Measurements from ENCODE around the gene NOMO2. TPM values are rescaled to one million over a fixed set of nuclear protein-coding genes. Genes with fewer than 3 reads are reported as not detected.
A peak's percentile ranks its signal among the peaks of the same experiment; 100 is the strongest.
"Not testable (repeated sequence)": the region's sequence is repeated elsewhere in the genome, so short reads cannot be mapped to it uniquely, and the experiment has no call there.

Gene NOMO2
- total RNA-seq, 1 experiment from 2014 or later: 110 TPM

DNA sequence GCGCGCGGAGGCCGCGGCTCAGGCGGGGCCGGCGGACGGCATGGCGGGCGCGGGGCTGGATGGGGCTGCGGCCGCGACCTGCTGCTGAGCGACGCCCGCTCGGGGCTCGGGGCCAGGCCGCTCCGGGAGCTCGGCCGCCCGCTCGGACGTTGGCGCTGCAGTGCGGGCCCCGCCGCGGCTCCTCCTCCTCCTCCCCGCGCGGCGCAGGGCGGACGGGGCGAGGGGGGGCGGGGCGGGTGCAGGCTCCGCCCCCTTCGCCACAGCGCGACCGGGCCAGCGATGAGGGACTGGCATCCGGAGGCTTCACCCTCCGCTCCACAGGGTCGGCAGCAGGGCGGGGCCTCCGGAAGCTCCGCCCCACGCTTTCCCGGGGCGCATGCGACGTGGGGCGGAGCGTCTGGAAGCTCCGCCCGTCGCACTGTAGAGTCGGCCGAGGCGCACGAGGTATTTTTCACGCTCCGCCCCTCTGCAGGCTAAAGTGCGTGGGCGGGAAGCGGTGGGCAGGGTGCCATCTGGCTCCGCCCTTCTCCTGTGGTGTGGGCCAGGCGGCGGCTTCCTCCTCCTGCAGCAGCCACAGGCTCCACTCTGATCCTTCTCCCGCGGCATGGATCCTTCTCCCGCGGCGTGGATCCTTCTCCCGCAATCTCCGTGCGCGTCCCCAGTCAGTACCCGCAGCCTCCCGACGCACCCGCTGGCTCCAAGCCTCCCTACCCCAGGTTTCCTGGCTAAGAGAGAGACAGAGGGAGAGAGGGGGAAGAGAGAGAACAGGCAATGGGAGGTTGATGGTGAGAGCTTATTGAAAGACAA is 159.8 kb downstream of the NOMO2 start:
- H3K9me3 ChIP-seq (ENCODE audit: control insufficient read depth in 1 of 2, insufficient read depth in 1 of 2, low read depth in 1 of 2, low read length in 2 of 2); intact Hi-C loops (cut with micrococcal nuclease); H3K27ac ChIP-seq (ENCODE audit: low read depth, low read length); H3K9ac ChIP-seq (ENCODE audit: low read length); BruUV-seq (replicated peaks); RAD21 ChIA-PET (ENCODE audit: low non-redundant PET in 1 of 2, low total read pairs in 2 of 2, uncharacterized antibody in 2 of 2, unreplicated experiment in 2 of 2); CTCF ChIA-PET; H3K4me3 ChIP-seq (replicated peaks in 1 of 2; ENCODE audit: low read depth in 1 of 2, low read length in 2 of 2); H3K9me2 ChIP-seq (ENCODE audit: insufficient read depth); H3K36me3 ChIP-seq (ENCODE audit: control insufficient read depth in 1 of 2, insufficient read depth in 2 of 2, low read length in 2 of 2); H3K4me1 ChIP-seq (ENCODE audit: control insufficient read depth in 1 of 2, insufficient read depth in 2 of 2, low read length in 2 of 2); DNase-seq (ENCODE audit: low read depth, low spot score); H3K27me3 ChIP-seq (ENCODE audit: insufficient read depth, low read length); POLR2A ChIA-PET; H3K79me2 ChIP-seq (ENCODE audit: insufficient read depth, low read length); H4K20me1 ChIP-seq (ENCODE audit: insufficient read depth); H2AFZ ChIP-seq (ENCODE audit: low read depth, low read length, poor library complexity, severe bottlenecking); H3K4me2 ChIP-seq (ENCODE audit: low read length): not testable (repeated sequence)
- ATAC-seq: peak; percentile 88

DNA sequence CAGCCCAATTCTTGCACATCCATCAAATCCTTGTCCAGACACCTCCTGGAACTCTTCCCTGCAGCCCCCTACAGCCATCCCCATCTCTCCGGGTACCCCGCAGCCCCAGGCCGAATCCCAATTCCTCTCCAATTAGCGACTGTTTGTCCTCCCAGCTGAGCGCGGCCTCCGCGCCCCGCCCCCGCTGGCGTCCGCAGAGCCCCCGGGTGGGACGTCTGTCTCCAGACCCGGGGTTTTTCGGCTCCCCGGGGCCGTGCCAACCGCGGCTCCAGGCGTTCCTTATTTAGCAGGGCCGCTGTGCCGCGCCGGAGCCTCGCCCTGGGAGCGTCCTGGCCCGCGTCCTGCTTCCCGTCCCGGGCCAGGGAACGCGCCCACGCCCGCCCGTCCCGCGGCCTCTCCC is 160.7 kb downstream of the NOMO2 start:
- H3K9ac ChIP-seq (ENCODE audit: low read length); H2AFZ ChIP-seq (ENCODE audit: low read depth, low read length, poor library complexity, severe bottlenecking); BruUV-seq (replicated peaks); H3K36me3 ChIP-seq (ENCODE audit: control insufficient read depth in 1 of 2, insufficient read depth in 2 of 2, low read length in 2 of 2); ATAC-seq; DNase-seq (ENCODE audit: low read depth, low spot score); H3K9me3 ChIP-seq (ENCODE audit: control insufficient read depth in 1 of 2, insufficient read depth in 1 of 2, low read depth in 1 of 2, low read length in 2 of 2); H4K20me1 ChIP-seq (ENCODE audit: insufficient read depth); H3K4me1 ChIP-seq (ENCODE audit: control insufficient read depth in 1 of 2, insufficient read depth in 2 of 2, low read length in 2 of 2); H3K79me2 ChIP-seq (ENCODE audit: insufficient read depth, low read length); H3K9me2 ChIP-seq (ENCODE audit: insufficient read depth); H3K27me3 ChIP-seq (ENCODE audit: insufficient read depth, low read length); POLR2A ChIA-PET; CTCF ChIA-PET; intact Hi-C loops (cut with micrococcal nuclease); H3K27ac ChIP-seq (ENCODE audit: low read depth, low read length); RAD21 ChIA-PET (ENCODE audit: low non-redundant PET in 1 of 2, low total read pairs in 2 of 2, uncharacterized antibody in 2 of 2, unreplicated experiment in 2 of 2); H3K4me2 ChIP-seq (ENCODE audit: low read length): not testable (repeated sequence)
- H3K4me3 ChIP-seq (replicated peaks in 1 of 2; ENCODE audit: low read depth in 1 of 2, low read length in 2 of 2): peak overlapping the region in 1 of 2 experiments; percentile 34; a peak in 3 of 4 replicates

DNA sequence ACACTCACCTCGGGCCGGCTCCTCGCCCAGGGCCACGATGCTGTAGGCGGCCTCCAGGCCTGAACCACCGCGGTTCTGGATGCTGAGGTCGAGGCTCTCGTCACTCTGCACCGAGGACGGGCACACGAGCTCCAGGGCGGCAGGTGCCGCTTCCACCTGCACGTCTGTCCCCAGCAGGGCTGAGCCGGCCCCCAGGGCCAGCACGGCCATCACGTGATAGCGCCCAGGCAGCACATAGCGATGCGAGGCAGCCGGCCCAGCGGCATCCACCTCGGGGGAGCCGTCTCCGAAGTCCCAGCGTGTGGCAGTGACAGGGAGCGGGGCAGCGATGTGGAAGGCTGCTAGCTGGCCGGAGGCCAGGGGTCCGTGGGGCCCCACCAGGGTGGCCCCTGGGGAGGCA is 167.5 kb downstream of the NOMO2 start:
- H4K20me1 ChIP-seq (ENCODE audit: insufficient read depth); CTCF ChIA-PET; H3K4me1 ChIP-seq (ENCODE audit: control insufficient read depth in 1 of 2, insufficient read depth in 2 of 2, low read length in 2 of 2); intact Hi-C loops (cut with micrococcal nuclease); POLR2A ChIA-PET; H3K36me3 ChIP-seq (ENCODE audit: control insufficient read depth in 1 of 2, insufficient read depth in 2 of 2, low read length in 2 of 2); ATAC-seq; H3K27me3 ChIP-seq (ENCODE audit: insufficient read depth, low read length); DNase-seq (ENCODE audit: low read depth, low spot score); RAD21 ChIA-PET (ENCODE audit: low non-redundant PET in 1 of 2, low total read pairs in 2 of 2, uncharacterized antibody in 2 of 2, unreplicated experiment in 2 of 2); BruUV-seq (replicated peaks); H3K9me3 ChIP-seq (ENCODE audit: control insufficient read depth in 1 of 2, insufficient read depth in 1 of 2, low read depth in 1 of 2, low read length in 2 of 2); H3K4me3 ChIP-seq (replicated peaks in 1 of 2; ENCODE audit: low read depth in 1 of 2, low read length in 2 of 2); H3K4me2 ChIP-seq (ENCODE audit: low read length); H3K9ac ChIP-seq (ENCODE audit: low read length); H2AFZ ChIP-seq (ENCODE audit: low read depth, low read length, poor library complexity, severe bottlenecking); H3K79me2 ChIP-seq (ENCODE audit: insufficient read depth, low read length); H3K27ac ChIP-seq (ENCODE audit: low read depth, low read length); H3K9me2 ChIP-seq (ENCODE audit: insufficient read depth): not testable (repeated sequence)

DNA sequence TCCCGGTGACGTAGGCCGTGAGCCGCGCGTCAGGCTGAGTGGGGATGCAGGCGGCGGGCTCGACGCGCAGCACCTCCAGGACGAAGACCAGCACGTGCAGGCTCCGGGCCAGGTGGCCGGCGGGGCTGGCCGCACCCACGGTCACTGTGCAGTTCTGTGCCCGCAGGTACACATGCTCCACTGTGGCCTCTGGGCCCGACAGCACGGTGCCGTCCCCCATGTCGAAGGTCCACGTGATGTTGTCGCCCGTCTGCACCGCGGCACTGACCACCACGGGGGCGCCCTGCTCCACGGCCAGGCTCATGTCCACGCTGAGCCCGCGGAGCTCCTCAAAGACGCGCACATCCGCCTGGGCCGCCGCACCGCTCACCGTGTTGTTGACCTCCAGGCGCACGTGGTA is 174.1 kb downstream of the NOMO2 start:
- RAD21 ChIA-PET (ENCODE audit: low non-redundant PET in 1 of 2, low total read pairs in 2 of 2, uncharacterized antibody in 2 of 2, unreplicated experiment in 2 of 2); H3K4me3 ChIP-seq (replicated peaks in 1 of 2; ENCODE audit: low read depth in 1 of 2, low read length in 2 of 2); H3K27ac ChIP-seq (ENCODE audit: low read depth, low read length); H3K79me2 ChIP-seq (ENCODE audit: insufficient read depth, low read length); intact Hi-C loops (cut with micrococcal nuclease); BruUV-seq (replicated peaks); CTCF ChIA-PET; H3K4me2 ChIP-seq (ENCODE audit: low read length); DNase-seq (ENCODE audit: low read depth, low spot score); H4K20me1 ChIP-seq (ENCODE audit: insufficient read depth); H3K9ac ChIP-seq (ENCODE audit: low read length); H3K36me3 ChIP-seq (ENCODE audit: control insufficient read depth in 1 of 2, insufficient read depth in 2 of 2, low read length in 2 of 2); H3K4me1 ChIP-seq (ENCODE audit: control insufficient read depth in 1 of 2, insufficient read depth in 2 of 2, low read length in 2 of 2); H3K9me2 ChIP-seq (ENCODE audit: insufficient read depth); H3K27me3 ChIP-seq (ENCODE audit: insufficient read depth, low read length); H3K9me3 ChIP-seq (ENCODE audit: control insufficient read depth in 1 of 2, insufficient read depth in 1 of 2, low read depth in 1 of 2, low read length in 2 of 2); POLR2A ChIA-PET; H2AFZ ChIP-seq (ENCODE audit: low read depth, low read length, poor library complexity, severe bottlenecking); ATAC-seq: not testable (repeated sequence)

Measured in HCT116 (cell line).